Activated naive CD4-positive, alpha-beta T cell treated with anti-CD3 and anti-CD28 coated beads, Interleukin-2, amount 10 ng/mL, durations not matched to agents 7 days and 5 days (primary cell): Measurements from ENCODE around the gene ATP2A1.
A peak's percentile ranks its signal among the peaks of the same experiment; 100 is the strongest.
"Not testable (repeated sequence)": the region's sequence is repeated elsewhere in the genome, so short reads cannot be mapped to it uniquely, and the experiment has no call there.

Experiments used
- CTCF ChIA-PET: fragments of 350-600 bp; sonication (Branson Sonifier 250); formaldehyde crosslinking; loops from one replicate; lab custom pipeline; 2021; ENCODE audit warnings: antibody characterized with exemption; lab: Charles Lee
- DNase-seq: peaks from one replicate; pipeline ENCODE4 v3.0.0-alpha.2; 2020
- H3K27ac Mint-ChIP-seq: one replicate; pipeline ENCODE4 v1.8.0; 2021; ENCODE audit warnings: mild to moderate bottlenecking, moderate library complexity, mixed read lengths
- H3K27me3 Mint-ChIP-seq: one replicate; pipeline ENCODE4 v1.8.0; 2021; ENCODE audit warnings: mild to moderate bottlenecking, mixed read lengths
- H3K36me3 Mint-ChIP-seq: one replicate; pipeline ENCODE4 v1.8.0; 2021; ENCODE audit warnings: mixed read lengths
- H3K4me1 Mint-ChIP-seq: one replicate; pipeline ENCODE4 v1.8.0; 2021; ENCODE audit warnings: mixed read lengths
- H3K4me3 Mint-ChIP-seq: one replicate; pipeline ENCODE4 v1.8.0; 2021; ENCODE audit warnings: mild to moderate bottlenecking, moderate library complexity, mixed read lengths
- H3K9me3 Mint-ChIP-seq: one replicate; pipeline ENCODE4 v1.8.0; 2021; ENCODE audit warnings: mixed read lengths

The ATP2A1 gene

DNA sequence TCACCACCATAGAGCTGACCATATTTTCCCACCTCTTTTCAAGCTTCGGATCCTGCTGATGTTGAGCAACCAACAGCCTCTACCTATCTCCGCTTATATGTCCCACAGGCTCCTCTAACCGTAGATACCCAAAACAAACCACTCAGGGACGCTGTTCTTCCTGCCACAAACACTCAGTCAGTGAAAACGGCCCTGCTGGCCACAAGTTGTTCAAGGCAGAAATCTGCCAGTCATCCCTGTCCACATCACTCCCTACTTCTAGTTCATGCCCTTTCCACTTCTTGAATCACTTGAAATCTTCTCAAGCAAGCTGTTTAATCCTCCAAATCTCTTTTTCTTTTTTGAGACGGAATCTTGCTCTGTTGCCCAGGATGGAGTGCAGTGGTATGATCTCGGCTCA lies 38.8 kb downstream of the ATP2A1 start:
- H3K27me3 Mint-ChIP-seq, result no peaks in the 10 kb centered on the region
- H3K9me3 Mint-ChIP-seq, result no peaks in the 10 kb centered on the region
- no peak for DNase-seq
- CTCF ChIA-PET, result interaction anchor here (0.7 kb wide), 1 partner anchor 14 kb away, joined by 3 read pairs; no protein-coding TSS in a partner anchor
- H3K4me3 Mint-ChIP-seq, result no peak overlapping the region
- peaks cover 31% of the 10 kb centered on the region for H3K36me3 Mint-ChIP-seq
- peak overlapping the region; percentile 65 for H3K27ac Mint-ChIP-seq
- H3K4me1 Mint-ChIP-seq, result no peaks in the 10 kb centered on the region

DNA sequence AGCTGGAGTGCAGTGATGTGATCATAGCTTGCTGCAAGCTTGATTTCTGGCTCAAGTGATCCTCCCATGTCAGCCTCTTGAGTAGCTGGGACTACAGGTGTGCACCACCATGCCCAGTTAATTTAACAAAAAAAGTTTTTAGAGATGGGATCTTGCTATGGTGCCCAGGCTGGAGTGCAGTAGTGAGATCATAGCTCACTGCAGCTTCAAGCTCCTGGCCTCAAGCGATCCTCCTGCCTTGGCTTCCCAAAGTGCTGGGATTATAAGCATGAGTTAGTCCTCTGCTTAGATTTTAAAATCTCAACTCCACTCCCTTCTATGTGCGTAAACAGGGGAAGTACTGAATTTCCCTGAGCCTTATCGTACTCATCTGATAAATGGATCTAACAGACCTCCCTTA lies 40.4 kb downstream of the ATP2A1 start:
- Mint-ChIP-seq H3K27ac (no peak overlapping the region), H3K4me3 (no peak overlapping the region), H3K27me3 (no peaks in the 10 kb centered on the region), H3K9me3 (no peaks in the 10 kb centered on the region), H3K36me3 (peaks cover 25% of the 10 kb centered on the region), H3K4me1 (peaks cover 4% of the 10 kb centered on the region)
- CTCF ChIA-PET, result interaction anchor here (1.8 kb wide), 1 partner anchor 26 kb away, joined by 4 read pairs; no protein-coding TSS in a partner anchor
- no peak for DNase-seq

DNA sequence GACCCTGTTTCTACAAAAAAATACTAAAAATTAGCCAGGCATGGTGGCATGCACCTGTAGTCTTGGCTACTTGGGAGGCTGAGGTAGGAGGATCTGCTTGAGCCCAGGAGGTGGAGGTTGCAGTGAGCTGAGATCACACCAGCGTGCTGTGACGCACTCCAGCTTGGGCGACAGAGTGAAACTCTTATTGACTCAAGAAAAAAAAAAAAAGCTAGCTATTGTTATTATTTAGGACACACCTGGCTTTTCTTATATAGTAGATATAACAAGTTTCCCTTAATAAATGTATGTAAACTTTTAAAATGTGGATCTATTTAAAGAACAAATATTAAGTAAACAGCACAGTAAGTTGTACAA lies 44.9 kb downstream of the ATP2A1 start:
- H3K4me1 Mint-ChIP-seq, result peaks cover 25% of the 10 kb centered on the region
- H3K36me3 Mint-ChIP-seq, result peaks cover 19% of the 10 kb centered on the region
- no peak for DNase-seq
- CTCF ChIA-PET, result interaction anchor here (0.8 to 1.8 kb wide), 4 partner anchors 13 to 49 kb away, joined by 3 to 10 read pairs (median 4); no protein-coding TSS in a partner anchor
- no peaks in the 10 kb centered on the region for H3K27me3 Mint-ChIP-seq
- peak overlapping the region; percentile 36 for H3K4me3 Mint-ChIP-seq
- H3K27ac Mint-ChIP-seq, result peak overlapping the region; percentile 74
- H3K9me3 Mint-ChIP-seq, result no peaks in the 10 kb centered on the region

DNA sequence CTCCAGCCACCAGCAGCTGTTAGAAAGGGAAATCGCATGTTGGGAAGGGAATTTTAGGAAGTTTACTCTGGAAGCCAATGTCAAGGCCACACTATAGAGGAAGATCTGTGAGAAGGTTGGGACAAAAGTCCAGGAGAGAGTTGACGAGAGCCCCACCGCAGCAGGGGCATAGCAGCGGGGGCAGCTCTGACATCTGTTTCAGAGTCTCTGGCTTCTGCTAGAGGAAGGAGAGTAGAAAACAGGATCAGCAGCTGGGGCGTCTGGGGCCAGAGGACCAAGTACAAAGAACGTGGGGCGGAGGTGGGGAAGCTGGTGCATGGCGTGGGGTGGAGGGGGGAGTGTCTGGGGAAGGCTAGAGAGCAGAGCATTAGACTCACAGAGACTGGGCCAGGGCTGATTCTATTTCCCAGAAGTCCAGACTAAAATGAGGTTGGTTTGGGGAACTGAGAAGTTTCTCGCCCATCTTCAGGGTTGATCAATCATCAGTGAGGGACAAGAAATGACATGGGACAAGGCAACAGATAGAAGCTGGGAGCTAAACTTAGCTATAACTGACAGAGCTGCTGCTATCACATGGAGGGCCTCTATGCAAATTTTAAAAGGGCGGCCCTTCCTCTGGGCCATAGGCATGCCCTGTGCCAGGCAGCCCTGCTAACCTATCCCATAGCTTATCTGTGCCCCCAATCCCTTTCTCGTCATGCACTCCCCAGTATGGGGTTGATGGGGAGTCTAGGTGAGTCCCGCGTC lies 45.5 kb downstream of the ATP2A1 start:
- CTCF ChIA-PET, result interaction anchor here (1.4 to 1.8 kb wide), 2 partner anchors 13 to 21 kb away, joined by 4 to 10 read pairs; no protein-coding TSS in a partner anchor
- Mint-ChIP-seq H3K27me3 (no peaks in the 10 kb centered on the region), H3K9me3 (no peaks in the 10 kb centered on the region), H3K4me1 (peaks cover 25% of the 10 kb centered on the region), H3K27ac (peak overlapping the region; percentile 99), H3K36me3 (peaks cover 19% of the 10 kb centered on the region), H3K4me3 (peak overlapping the region; percentile 94)
- no peak for DNase-seq

DNA sequence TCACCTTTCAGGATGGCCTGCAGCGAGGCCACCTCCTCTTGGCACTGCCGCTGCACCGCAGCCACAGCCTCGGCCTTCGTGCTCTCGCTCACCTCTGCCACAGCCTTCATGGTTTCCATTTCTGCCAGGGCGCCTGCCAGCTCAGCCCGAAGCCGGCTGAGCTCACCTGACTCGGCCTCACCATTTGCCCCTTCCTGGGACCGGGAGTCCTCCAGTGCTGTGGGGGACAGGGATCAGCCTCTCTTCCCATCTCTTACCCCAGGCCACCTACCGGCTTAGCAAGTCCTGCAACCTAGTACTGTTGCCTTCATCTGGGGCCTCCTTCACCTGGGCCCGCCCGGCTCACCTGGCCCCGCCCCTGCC lies 46.1 kb downstream of the ATP2A1 start:
- Mint-ChIP-seq H3K36me3 (peaks cover 16% of the 10 kb centered on the region), H3K27ac (peak overlapping the region; percentile 99), H3K9me3 (no peaks in the 10 kb centered on the region), H3K27me3 (no peaks in the 10 kb centered on the region), H3K4me3 (peak overlapping the region; percentile 94), H3K4me1 (peaks cover 25% of the 10 kb centered on the region)
- DNase-seq, result no peak
- CTCF ChIA-PET, result no interaction called here

DNA sequence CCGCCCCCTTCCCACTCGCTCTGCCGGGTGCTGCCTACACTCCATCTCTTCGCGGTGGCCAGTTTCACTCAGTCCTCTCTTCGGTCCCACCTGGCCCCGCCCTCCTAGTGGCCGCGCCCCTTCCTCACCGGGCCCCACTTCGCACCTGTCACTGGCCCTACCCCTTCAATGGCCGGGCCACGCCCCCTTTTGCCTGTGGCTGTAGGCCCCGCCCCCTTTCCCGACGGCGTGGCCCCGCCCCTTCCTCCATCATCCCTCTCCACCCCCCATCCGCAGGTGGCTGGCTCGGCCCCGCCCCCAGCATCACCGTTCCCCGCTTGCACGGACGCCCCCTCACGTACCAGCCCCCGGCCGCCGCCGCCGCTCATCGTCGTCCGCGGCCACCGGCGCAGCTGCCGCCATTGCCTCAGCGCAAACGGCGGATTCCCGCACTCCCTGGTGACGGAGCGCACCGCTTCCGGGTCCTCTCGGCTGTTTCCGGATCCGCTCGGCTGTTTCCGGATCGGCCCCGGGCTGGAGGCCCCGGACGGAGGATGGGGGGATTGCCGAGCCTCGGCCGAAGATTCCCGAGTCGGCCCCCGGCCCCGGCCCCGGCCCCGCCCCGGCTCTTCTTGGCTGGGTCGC lies 46.6 kb downstream of the ATP2A1 start, which contains the start of gene RABEP2:
Gene RABEP2 (minus strand): TSS at position 477 of the 624 bp plus-strand sequence. CDS start 75 bp downstream, at position 402.
- CTCF ChIA-PET, result interaction anchor here (0.6 to 1.6 kb wide), 2 partner anchors 11 to 20 kb away, joined by 3 to 4 read pairs; no protein-coding TSS in a partner anchor
- peak within 1 kb of the TSS; percentile 99 for H3K27ac Mint-ChIP-seq

DNA sequence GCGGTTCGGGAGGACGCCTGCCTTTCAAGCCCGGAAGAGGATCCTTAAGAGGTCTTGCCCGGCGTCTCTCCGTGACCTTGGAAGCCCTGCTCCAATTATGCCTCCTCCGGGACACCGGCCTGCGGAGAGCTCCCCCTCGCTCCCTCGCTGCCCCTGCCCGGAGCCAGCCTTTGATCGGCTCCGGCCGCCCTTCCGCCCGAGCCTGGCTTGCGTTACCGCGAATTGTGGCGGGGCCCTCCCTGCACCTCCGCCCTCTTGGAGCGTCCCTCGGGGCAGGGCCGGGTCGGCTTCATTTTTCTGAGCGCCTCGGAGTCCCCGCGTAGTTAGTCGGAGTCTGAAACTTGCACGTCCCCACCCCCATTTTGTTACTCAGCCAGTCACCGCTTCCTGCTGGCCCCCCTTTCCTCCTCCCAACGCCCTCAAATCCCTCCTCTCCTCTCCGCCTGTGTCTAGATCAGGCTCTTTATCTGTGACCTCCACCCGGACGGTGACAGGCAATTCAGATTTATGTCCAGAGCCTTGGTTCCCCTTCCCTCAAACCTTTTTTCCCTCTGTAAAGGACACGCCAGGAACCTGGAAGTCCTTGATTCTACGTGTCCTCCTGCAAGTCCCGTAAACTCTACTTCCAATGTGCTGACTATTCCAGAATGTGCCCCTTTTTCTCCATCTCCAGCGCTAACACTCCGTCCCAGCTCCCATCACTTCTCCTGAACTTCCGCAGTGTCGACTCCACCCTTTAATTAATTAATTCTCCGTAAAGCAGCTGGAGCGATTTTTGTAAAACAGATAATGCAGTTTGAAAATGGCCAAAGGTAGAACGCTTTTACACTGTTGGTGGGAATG lies 47.3 kb downstream of the ATP2A1 start:
- Mint-ChIP-seq H3K27ac (peak overlapping the region; percentile 99), H3K4me3 (peak overlapping the region; percentile 94), H3K9me3 (no peaks in the 10 kb centered on the region), H3K4me1 (peaks cover 28% of the 10 kb centered on the region), H3K27me3 (no peaks in the 10 kb centered on the region), H3K36me3 (peaks cover 12% of the 10 kb centered on the region)
- DNase-seq, result peak; percentile 90
- CTCF ChIA-PET, result interaction anchor here (0.6 to 2.0 kb wide), 3 partner anchors 11 to 20 kb away, joined by 3 to 8 read pairs (median 4); no protein-coding TSS in a partner anchor

More for the DNA sequence above, 46.6 kb downstream of the ATP2A1 start, which contains the start of gene RABEP2:
- Mint-ChIP-seq H3K4me3 (peak within 1 kb of the TSS; percentile 94), H3K36me3 (peaks cover 13% of the 10 kb centered on the region), H3K4me1 (peaks cover 25% of the 10 kb centered on the region), H3K9me3 (no peaks in the 10 kb centered on the region), H3K27me3 (no peaks in the 10 kb centered on the region)
- peak; percentile 96 for DNase-seq

DNA sequence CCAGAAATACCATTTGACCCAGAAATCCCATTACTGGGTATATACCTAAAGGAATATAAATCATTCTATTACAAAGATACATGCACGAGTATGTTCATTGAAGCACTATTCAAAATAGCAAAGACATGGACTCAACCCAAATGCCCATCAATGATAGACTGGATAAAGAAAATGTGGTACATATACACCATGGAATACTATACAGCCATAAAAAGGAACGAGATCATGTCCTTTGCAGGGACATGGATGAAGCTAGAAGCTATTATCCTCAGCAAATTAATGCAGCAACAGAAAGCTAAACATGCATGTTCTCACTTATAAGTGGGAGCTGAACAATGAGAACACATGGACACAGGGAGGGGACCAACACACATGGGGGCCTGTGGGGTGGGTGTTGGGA lies 48.0 kb downstream of the ATP2A1 start:
- not testable (repeated sequence) for H3K9me3 Mint-ChIP-seq, H3K27me3 Mint-ChIP-seq, DNase-seq, H3K36me3 Mint-ChIP-seq
- Mint-ChIP-seq H3K4me1 (peaks cover 34% of the 10 kb centered on the region), H3K4me3 (peak overlapping the region; percentile 94), H3K27ac (peak overlapping the region; percentile 99)
- CTCF ChIA-PET, result interaction anchor here (1.6 to 2.0 kb wide), 2 partner anchors 10 to 19 kb away, joined by 3 to 8 read pairs; no protein-coding TSS in a partner anchor

DNA sequence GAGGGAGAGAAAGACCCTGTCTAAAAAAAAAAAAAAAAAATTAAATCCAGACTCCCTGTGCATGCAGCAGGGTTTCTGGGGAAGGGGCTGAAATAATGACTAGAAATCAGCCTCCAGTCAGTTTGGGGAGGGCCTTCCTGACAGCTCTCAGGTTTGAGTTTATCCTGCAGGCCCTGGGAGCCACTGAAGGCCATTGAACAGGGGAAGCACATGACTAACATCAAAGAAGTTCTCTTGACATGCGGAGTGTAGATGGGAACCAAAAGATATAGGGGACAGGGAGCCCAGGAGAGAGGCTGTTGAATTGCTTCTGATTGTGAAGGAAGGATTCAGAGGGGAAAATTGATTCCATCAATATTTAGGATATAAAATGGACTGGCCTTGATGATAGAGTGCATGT lies 49.5 kb downstream of the ATP2A1 start:
- DNase-seq, result no peak
- H3K4me3 Mint-ChIP-seq, result no peak overlapping the region
- H3K27me3 Mint-ChIP-seq, result no peaks in the 10 kb centered on the region
- H3K4me1 Mint-ChIP-seq, result peaks cover 34% of the 10 kb centered on the region
- H3K9me3 Mint-ChIP-seq, result no peaks in the 10 kb centered on the region
- CTCF ChIA-PET, result interaction anchor here (2.0 kb wide), 1 partner anchor 17 kb away, joined by 8 read pairs; no protein-coding TSS in a partner anchor
- peaks cover 7% of the 10 kb centered on the region for H3K36me3 Mint-ChIP-seq
- no peak overlapping the region for H3K27ac Mint-ChIP-seq

DNA sequence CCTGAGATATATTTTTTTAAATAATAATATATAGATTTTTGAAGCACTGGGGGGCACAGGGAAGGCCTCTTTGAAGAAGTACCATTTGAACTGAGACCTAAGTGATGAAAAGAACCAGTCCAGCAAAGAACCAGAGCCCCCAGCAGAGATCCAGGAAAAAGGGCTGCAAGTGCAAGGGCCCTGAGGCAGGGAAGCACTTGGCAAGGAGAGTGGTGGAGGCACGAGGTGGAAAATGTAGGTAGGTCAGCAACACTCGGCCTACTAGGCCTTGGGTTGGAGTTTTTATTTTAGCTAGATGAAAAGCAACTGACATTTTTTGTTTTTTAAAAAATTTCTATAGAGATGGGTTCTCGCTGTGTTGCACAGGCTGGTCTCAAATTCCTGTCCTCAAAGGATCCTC lies 51.9 kb downstream of the ATP2A1 start:
- H3K9me3 Mint-ChIP-seq, result no peaks in the 10 kb centered on the region
- CTCF ChIA-PET, result no interaction called here
- H3K36me3 Mint-ChIP-seq, result peaks cover 4% of the 10 kb centered on the region
- H3K4me1 Mint-ChIP-seq, result peaks cover 28% of the 10 kb centered on the region
- H3K27me3 Mint-ChIP-seq, result peaks cover under 1% of the 10 kb centered on the region
- no peak overlapping the region for H3K27ac Mint-ChIP-seq
- no peak for DNase-seq
- H3K4me3 Mint-ChIP-seq, result no peak overlapping the region

DNA sequence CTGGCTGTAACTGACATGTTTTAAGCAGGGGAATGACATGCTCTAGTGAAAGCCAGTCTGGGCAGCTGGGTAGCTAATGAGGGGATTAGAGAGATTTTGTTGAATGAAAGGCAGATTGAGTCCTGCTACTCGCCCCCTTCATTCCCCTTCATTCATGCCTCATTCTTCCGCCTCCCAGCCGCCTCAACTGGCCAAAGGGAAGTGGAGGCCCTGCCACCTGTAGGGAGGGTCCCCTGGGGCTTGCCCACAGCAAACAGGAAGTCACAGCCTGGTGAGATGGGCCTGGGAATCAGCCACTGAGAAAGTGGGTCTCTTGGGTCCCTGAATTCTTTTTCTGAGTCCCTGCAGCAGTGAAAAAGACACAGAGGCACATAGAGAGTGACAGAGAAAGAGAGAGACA lies 52.4 kb downstream of the ATP2A1 start:
- Mint-ChIP-seq H3K27me3 (peaks cover 5% of the 10 kb centered on the region), H3K9me3 (no peaks in the 10 kb centered on the region), H3K27ac (peak overlapping the region; percentile 35), H3K4me1 (peaks cover 30% of the 10 kb centered on the region), H3K4me3 (no peak overlapping the region), H3K36me3 (peaks cover 2% of the 10 kb centered on the region)
- DNase-seq, result no peak
- CTCF ChIA-PET, result no interaction called here

DNA sequence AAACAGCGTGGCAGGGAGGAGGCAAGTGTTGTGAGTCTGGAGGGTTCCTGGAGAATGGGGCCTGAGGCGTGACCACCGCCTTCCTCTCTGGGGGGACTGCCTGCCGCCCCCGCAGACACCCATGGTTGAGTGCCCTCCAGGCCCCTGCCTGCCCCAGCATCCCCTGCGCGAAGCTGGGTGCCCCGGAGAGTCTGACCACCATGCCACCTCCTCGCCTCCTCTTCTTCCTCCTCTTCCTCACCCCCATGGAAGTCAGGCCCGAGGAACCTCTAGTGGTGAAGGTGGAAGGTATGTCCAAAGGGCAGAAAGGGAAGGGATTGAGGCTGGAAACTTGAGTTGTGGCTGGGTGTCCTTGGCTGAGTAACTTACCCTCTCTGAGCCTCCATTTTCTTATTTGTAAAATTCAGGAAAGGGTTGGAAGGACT lies 53.5 kb downstream of the ATP2A1 start, which contains the start of gene CD19:
Gene CD19 (plus strand): TSS at position 171 of the 425 bp plus-strand sequence. CDS start 30 bp downstream, at position 201.
- DNase-seq, result no peak
- Mint-ChIP-seq H3K27me3 (peaks cover 14% of the 10 kb centered on the region), H3K4me1 (peaks cover 34% of the 10 kb centered on the region), H3K36me3 (no peaks in the 10 kb centered on the region), H3K4me3 (no peak within 1 kb of the TSS), H3K9me3 (no peaks in the 10 kb centered on the region), H3K27ac (peak within 1 kb of the TSS; percentile 35)
- CTCF ChIA-PET, result interaction anchor here (1.8 to 2.2 kb wide), 2 partner anchors 13 to 58 kb away, joined by 4 to 7 read pairs; no protein-coding TSS in a partner anchor

DNA sequence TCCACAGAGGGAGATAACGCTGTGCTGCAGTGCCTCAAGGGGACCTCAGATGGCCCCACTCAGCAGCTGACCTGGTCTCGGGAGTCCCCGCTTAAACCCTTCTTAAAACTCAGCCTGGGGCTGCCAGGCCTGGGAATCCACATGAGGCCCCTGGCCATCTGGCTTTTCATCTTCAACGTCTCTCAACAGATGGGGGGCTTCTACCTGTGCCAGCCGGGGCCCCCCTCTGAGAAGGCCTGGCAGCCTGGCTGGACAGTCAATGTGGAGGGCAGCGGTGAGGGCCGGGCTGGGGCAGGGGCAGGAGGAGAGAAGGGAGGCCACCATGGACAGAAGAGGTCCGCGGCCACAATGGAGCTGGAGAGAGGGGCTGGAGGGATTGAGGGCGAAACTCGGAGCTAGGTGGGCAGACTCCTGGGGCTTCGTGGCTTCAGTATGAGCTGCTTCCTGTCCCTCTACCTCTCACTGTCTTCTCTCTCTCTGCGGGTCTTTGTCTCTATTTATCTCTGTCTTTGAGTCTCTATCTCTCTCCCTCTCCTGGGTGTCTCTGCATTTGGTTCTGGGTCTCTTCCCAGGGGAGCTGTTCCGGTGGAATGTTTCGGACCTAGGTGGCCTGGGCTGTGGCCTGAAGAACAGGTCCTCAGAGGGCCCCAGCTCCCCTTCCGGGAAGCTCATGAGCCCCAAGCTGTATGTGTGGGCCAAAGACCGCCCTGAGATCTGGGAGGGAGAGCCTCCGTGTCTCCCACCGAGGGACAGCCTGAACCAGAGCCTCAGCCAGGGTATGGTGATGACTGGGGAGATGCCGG lies 54.3 kb downstream of the ATP2A1 start:
- H3K4me3 Mint-ChIP-seq, result no peak overlapping the region
- H3K9me3 Mint-ChIP-seq, result no peaks in the 10 kb centered on the region
- CTCF ChIA-PET, result interaction anchor here (1.8 to 2.2 kb wide), 2 partner anchors 13 to 59 kb away, joined by 4 to 7 read pairs; no protein-coding TSS in a partner anchor
- H3K27ac Mint-ChIP-seq, result no peak overlapping the region
- DNase-seq, result no peak
- H3K27me3 Mint-ChIP-seq, result peaks cover 18% of the 10 kb centered on the region
- H3K36me3 Mint-ChIP-seq, result no peaks in the 10 kb centered on the region
- peaks cover 37% of the 10 kb centered on the region for H3K4me1 Mint-ChIP-seq
